ENCODE data around the gene DLG3.

DLG3 gene

DNA sequence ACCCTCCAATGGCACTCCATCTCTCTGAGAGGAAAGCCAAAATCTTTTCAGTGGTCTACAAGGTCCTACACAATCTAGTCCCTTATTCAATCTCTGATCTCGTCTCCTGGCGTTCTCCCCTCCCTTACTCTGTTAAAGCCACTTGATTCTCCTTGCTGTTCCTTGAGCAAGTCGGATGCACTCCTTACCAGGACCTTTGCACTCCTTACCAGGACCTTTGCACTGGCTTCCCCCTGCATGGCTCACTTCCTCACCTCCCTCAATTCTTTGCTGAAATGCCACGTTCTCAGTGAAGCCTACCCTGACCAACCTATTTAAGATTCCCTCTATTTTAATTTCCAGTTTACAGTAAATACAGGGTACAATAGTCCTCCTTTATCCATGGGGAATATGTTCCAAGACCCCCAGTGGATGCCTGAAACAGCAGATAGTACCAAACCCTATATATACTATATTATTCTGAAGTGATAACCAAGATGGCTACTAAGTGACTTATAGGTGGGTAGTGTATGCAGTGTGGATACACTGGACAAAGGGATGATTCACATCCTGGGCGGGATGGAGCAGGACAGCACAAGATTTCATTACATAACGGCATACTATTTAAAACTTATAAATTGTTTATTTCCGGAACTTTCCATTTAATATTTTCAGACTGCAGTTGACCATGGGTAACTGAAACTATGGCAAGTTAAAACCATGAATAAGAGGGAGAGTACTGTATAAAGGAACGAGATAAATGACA is 6.5 kb upstream of the DLG3 start:
- DNase-seq, result no peak

GRCh38 chrX:70439016-70439415 is 5.6 kb upstream of the DLG3 start:
- DNase-seq, result no peak

GRCh38 chrX:70442224-70442623 is 2.4 kb upstream of the DLG3 start:
- no peak for DNase-seq

GRCh38 chrX:70444946-70445656 is 466 bp downstream of the DLG3 start:
- no peak for DNase-seq

DNA sequence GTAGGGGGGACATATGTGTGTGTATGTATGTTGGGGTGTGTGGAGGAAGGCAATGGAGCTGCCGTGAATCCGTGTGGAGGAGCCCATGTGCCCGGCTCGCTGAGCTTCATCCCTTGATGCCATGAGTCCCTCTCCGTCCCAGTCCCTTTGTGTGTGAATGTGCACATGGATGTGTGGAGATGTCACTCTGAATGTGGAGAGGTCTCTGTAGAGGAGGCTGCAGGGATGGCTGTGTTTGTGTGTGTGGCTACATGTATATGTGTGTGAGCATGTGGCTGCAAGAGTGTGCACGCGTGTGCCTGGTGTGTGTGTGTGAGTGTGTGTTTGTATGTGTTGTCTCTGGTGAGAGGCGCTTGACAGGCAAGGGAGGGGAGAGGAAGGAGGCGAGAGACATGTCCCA is 1.3 kb downstream of the DLG3 start:
- DNase-seq, result no peak

GRCh38 chrX:70446380-70447350 is 2.0 kb downstream of the DLG3 start:
- DNase-seq, result no peak

DNA sequence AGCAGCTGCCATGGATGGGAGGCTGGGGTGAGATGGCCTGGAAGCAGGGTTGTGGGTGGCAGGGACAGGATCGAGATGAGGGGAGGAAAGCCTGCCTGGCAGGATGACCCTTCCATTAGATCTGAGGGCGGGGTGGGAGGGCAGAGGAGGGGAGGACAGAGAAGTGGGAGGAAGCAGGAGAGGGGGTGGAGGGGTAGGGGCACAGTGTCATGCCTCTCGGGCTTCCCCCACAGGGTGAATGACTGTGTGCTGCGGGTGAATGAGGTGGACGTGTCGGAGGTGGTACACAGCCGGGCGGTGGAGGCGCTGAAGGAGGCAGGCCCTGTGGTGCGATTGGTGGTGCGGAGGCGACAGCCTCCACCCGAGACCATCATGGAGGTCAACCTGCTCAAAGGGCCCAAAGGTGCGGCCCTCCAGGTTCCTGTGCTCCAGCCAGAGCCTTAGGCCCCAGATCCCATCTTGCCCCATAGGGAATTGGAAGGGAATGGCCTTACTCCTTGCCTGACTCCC is 4.9 kb downstream of the DLG3 start:
- no peak for DNase-seq

- DNase-seq, result no peak
Observed at GRCh38 chrX:70452143-70452733, 7.6 kb downstream of the DLG3 start.

DNA sequence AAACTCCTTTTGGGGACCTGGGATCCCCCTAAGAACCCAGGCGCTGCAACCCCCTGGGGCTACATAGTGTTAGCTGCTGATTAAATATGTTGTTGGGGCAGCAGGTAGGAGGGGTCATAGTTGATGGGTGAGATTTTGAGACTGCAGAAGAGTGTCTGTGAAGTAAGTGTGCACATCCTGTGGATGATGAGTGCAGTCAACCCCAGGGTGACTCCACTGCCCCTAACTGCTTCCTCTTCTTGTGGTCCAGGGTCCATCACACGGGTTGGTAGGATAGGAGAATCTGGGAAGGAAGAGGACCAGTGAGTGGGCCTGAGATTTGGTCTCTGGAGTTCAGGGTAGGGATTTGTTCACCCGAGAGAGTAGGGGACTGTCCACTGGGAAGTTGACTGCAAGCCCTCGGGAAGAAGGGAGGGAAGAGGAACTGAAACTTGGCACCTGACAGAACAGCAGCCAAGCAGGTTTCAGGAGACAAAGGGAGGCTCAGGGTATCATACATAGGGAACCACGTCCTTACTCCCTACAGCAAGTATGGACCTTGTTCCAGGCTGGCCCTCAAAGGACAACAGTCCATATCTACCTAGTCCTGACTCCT is 8.5 kb downstream of the DLG3 start:
- DNase-seq, result no peak

- DNase-seq, result peak in 1 of 2 experiments; percentile 28
Observed at GRCh38 chrX:70454441-70455365, 10.1 kb downstream of the DLG3 start.

DNA sequence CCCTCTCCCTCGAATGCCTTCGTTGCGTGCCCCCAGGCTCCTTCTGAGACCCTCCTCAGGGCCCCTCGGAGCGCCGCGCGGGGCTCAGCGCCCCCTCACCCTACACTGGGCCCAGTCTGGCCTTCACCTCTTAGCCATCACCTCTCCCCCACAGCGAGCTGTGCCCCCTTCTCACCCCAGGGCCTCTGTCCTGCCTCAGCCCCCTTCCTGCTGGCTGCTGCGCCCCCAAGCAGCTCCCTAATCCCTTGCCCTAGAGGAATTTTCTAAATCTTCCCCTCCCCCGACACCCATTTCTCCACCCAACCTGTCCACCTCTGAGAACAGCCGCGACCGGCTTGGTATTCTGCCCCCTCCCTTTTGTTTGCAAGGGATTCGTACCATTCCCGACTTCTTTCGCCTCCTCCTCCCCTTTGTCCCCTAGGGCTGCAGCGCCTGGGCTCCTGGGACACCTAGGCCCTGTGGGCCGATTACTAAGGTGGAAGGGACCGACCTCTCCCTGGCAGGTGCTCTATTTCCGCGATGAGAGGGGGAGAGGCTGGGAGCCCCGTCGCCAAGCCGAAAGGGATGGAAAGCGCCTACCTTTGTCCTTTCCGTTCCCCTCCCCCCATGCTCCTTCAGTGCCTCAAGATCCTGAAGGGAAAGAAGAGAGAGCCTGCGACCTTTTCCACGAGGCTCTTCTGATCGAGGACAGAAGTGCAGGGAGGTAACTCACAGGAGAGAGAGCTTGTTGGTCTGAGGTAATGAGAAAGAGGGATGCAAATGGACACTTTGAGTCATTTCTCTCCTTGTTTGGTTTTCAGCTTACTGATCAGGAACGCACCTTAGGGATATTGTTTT is 10.9 kb downstream of the DLG3 start:
- DNase-seq, result no peak

DNA sequence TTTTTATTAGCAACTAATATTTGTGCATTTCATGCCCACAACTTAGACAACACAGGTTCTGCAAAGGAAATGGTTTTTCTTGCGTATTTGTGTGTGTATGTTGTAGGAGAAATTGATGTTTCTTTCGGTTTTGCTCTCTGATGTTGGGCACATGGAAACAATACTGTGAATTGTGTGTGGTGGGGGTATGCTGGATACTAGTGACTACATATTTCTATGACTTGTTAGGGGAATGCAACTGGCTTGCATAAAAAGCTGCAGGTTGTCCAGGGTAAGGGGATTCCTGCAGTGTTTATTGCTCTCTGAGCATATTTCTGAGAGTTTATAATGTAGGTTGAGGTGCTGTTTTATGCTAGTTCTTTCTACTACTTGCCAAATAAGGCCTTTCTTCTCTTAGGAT is 11.6 kb downstream of the DLG3 start:
- no peak for DNase-seq

GRCh38 chrX:70461026-70461425 is 16.4 kb downstream of the DLG3 start:
- no peak for DNase-seq

GRCh38 chrX:70464051-70464450 is 19.4 kb downstream of the DLG3 start:
- DNase-seq, result no peak

DNA sequence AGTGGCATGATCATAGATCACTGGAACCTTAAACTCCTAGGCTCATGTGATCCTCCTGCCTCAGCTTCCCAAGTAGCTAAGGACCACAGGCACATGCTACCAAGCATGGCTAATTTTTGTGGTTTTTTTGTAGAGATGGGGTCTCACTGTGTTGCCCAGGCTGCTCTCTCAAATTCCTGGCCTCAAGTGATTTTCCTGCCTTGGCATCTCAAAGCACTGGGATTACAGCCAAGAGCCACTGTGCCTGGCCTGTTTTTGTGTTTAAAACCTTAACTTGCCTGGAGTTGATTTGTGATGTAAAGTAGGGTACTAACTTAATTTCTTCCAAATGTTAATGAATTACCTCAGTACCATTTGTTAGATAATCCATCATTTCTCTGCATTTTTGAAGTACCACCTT is 22.3 kb downstream of the DLG3 start:
- no peak for DNase-seq

- no peak for DNase-seq
Observed at GRCh38 chrX:70468709-70469108, 24.1 kb downstream of the DLG3 start.

DNA sequence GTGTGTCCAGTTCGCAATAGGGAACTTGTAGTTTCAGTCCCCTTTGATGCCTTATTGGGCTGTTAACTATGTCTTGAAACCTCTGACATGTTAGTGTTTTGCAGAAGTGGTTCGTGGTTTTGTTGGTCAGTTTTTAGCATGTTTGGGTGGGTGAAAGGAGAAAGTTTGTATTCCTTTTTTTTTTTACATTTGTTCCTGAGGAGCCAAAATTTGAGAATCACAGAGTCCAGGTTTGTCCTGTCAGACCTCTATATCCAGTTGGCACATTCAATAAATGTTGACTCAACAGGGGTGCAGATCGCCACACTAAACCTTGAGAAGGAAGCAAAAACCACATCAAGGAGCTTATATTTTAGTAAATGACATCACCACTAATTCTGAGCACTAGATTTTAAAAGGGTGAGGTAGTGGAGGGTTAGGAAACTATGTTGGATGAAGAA is 26.2 kb downstream of the DLG3 start:
- DNase-seq, result no peak

DNA sequence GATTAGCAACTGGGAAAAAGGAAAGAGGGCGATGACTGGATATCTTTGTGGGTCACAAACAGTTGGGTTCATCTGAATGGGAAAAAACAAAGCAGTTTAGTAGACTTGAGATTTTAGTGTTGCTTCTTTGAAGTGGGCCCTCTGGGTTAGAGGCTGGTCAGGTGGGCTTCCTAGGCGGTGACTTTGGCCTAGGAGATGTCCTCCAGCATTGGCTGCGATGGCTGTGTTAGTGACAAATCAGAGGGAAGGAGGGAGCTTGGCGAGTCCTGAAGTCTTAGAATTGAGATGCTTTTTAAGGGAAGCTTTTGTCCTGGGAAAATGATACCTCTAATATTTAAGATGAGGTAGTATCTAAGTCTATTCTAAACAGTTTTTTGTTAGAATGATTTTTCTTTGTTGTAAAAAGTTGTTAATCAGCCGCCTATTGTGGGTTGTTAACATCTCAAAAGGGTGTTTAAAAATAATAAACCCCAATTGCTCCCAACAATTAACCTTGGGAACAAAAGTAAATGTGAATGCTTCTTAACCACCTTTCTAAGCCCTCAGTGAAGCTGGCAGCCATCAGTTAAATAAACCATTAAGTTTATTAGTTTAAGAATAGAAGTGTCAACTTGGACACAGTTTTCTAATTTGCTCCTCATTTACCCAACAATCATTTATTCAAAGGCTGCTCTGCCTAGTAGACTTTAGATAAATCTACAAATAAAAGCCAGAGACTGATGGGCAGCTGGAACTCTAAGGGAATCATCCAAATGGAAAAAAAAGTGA is 31.7 kb downstream of the DLG3 start:
- no peak for DNase-seq

Measured in AML-193 (cell line).